ENCODE results near the gene SEC16A. TPM values are rescaled to one million over a fixed set of nuclear protein-coding genes. Genes with fewer than 3 reads are reported as not detected.

Gene SEC16A
- total and polyA plus RNA-seq, 2 donors (not counting 3 experiments of a cell fraction or from before 2014, with no cell fraction given), result 34.5 to 80.6 TPM

GRCh38 chr9:136412962-136413361, 69.9 kb downstream of the SEC16A start:
- no peak for FAIRE-seq
- Histone ChIP-seq H3K9me1 (replicated peaks; ENCODE audit: control insufficient read depth, extremely low read depth, insufficient read depth, low read length) (no peaks in the 10 kb centered on the region), H3K79me2 (ENCODE audit: control insufficient read depth, insufficient read depth, low read length) (peaks cover 43% of the 10 kb centered on the region), H3K9ac (replicated peaks; ENCODE audit: extremely low read depth, insufficient read depth, low read length) (no peak overlapping the region), H2AFZ (ENCODE audit: low read depth, low read length) (no peak overlapping the region), H3K4me2 (ENCODE audit: insufficient read depth, low read length) (no peak overlapping the region), H3K27me3 (ENCODE audit: control insufficient read depth in 2 of 2, insufficient read depth in 2 of 2, low read length in 2 of 2) (no peaks in the 10 kb centered on the region), H3K9me3 (replicated peaks; ENCODE audit: control insufficient read depth, insufficient read depth, low read length) (no peaks in the 10 kb centered on the region), H3K27ac (ENCODE audit: insufficient read depth, low read depth, low read length) (no peak overlapping the region), H3K4me1 (ENCODE audit: control insufficient read depth, extremely low read depth, insufficient read depth, low read length) (peaks cover 20% of the 10 kb centered on the region), H4K20me1 (replicated peaks; ENCODE audit: control insufficient read depth, extremely low read depth, insufficient read depth, low read length) (no peaks in the 10 kb centered on the region), H3K36me3 (ENCODE audit: control insufficient read depth in 2 of 2, extremely low read depth in 1 of 2, insufficient read depth in 2 of 2, low read length in 2 of 2) (peaks cover 14 to 40% of the 10 kb centered on the region in 2 experiments), H3K4me3 (replicated peaks in 1 of 3; ENCODE audit: insufficient read depth in 1 of 3, low read depth in 1 of 3, low read length in 3 of 3) (no peak overlapping the region)
- POLR2A ChIA-PET, result interaction anchor here (0.6 kb wide), 1 partner anchor 45 kb away, joined by 3 read pairs; no protein-coding TSS in a partner anchor
- TF ChIP-seq MAX (IDR thresholded peaks at IDR 0.05; ENCODE audit: insufficient read depth, insufficient read length) (no peak), EZH2 (IDR thresholded peaks at IDR 0.05; ENCODE audit: borderline replicate concordance, low read depth, low read length, severe bottlenecking) (no peak), POLR2A (IDR thresholded peaks at IDR 0.05; ENCODE audit: low read depth, low read length) (no peak), CTCF (IDR thresholded peaks at IDR 0.05; ENCODE audit: extremely low read depth in 1 of 2, insufficient read depth in 1 of 2, low read depth in 1 of 2, low read length in 2 of 2) (no peak), JUN (IDR thresholded peaks at IDR 0.05; ENCODE audit: borderline replicate concordance, insufficient read depth, insufficient read length, low read depth) (no peak), POLR2AphosphoS5 (IDR thresholded peaks at IDR 0.05; ENCODE audit: insufficient read depth, low read depth, low read length) (no peak), GATA2 (IDR thresholded peaks at IDR 0.05; ENCODE audit: insufficient read depth, insufficient read length, low read depth, low read length) (no peak), FOS (IDR thresholded peaks at IDR 0.05; ENCODE audit: borderline replicate concordance, insufficient read depth, low read length) (no peak), MYC (IDR thresholded peaks at IDR 0.05; ENCODE audit: low read depth, low read length) (no peak)
- no TSS peak for BruUV-seq (replicated peaks)
- dilution Hi-C loops (cut with MboI; ENCODE audit: extremely low pct_ligation_motif_present, low sequenced_read_pairs) (no loop called here), intact Hi-C loops (cut with micrococcal nuclease) (no loop called here)
- no peak for DNase-seq (ENCODE audit: low read depth, low spot score)
- CTCF ChIA-PET, result no interaction called here

All from endothelial cell of umbilical vein (primary cell).